Neural cell (in vitro differentiated cells): ENCODE measurements around the gene SHISA9. TPM values are rescaled to one million over a fixed set of nuclear protein-coding genes. Genes with fewer than 3 reads are reported as not detected.

ENCODE experiments used
- H2AFZ ChIP-seq: fragments of 200-600, 300-800 bp; sonication (generic), shearing (Covaris generic); 2 replicates; pipeline ENCODE4 v1.6.0; 2014; ENCODE audit warnings: low read depth, mild to moderate bottlenecking, antibody characterized with exemption, low read length, moderate library complexity
- H3F3A ChIP-seq: fragments of 200-600 bp; shearing (Covaris generic); 2 replicates; pipeline ENCODE4 v1.6.1; 2016; ENCODE audit warnings: mild to moderate bottlenecking, moderate library complexity, mixed read lengths, antibody characterized with exemption, low read length; ENCODE audit not compliant: insufficient read depth, poor library complexity, severe bottlenecking
- H3K27ac ChIP-seq: fragments of 200-600, 300-800 bp; sonication (generic), shearing (Covaris generic); 2 replicates; pipeline ENCODE4 v1.5.1; 2014; ENCODE audit warnings: mild to moderate bottlenecking, low read length, moderate library complexity
- H3K27me3 ChIP-seq: fragments of 300-800, 200-600 bp; sonication (generic), shearing (Covaris generic); 2 replicates; pipeline ENCODE4 v1.6.0; 2014; ENCODE audit warnings: mild to moderate bottlenecking, low read depth, low read length, moderate library complexity; ENCODE audit not compliant: insufficient read depth
- H3K36me3 ChIP-seq: fragments of 300-800, 200-600 bp; sonication (generic), shearing (Covaris generic); 2 replicates; pipeline ENCODE4 v1.5.1; 2014; ENCODE audit warnings: mild to moderate bottlenecking, antibody characterized with exemption, low read length, moderate library complexity; ENCODE audit not compliant: insufficient read depth
- H3K4me2 ChIP-seq: fragments of 300-800, 200-600 bp; sonication (generic), shearing (Covaris generic); 2 replicates; pipeline ENCODE4 v1.6.0; 2014; ENCODE audit warnings: mild to moderate bottlenecking, low read length
- H3K4me3 ChIP-seq: fragments of 300-800, 200-600 bp; sonication (generic), shearing (Covaris generic); 2 replicates; pipeline ENCODE4 v1.5.1; 2014; ENCODE audit warnings: mild to moderate bottlenecking, low read length, moderate library complexity
- H3K79me2 ChIP-seq: fragments of 200-600 bp; shearing (Covaris generic); replicated peaks from 2 replicates; pipeline ENCODE4 v1.6.0; 2014; ENCODE audit warnings: mild to moderate bottlenecking, low read length, moderate library complexity; ENCODE audit not compliant: insufficient read depth
- H3K9ac ChIP-seq: fragments of 300-800, 200-600 bp; sonication (generic), shearing (Covaris generic); 2 replicates; pipeline ENCODE4 v1.6.1; 2016; ENCODE audit warnings: mild to moderate bottlenecking, low read length, mixed read lengths
- H3K9me2 ChIP-seq: fragments of 200-600 bp; shearing (Covaris generic); 2 replicates; pipeline ENCODE4 v1.6.1; 2016; ENCODE audit warnings: mild to moderate bottlenecking, low read length, mixed read lengths; ENCODE audit not compliant: insufficient read depth
- H3K9me3 ChIP-seq: fragments of 200-600, 300-800 bp; sonication (generic), shearing (Covaris generic); 2 replicates; pipeline ENCODE4 v1.6.1; 2016; ENCODE audit warnings: mild to moderate bottlenecking, mixed run types, low read length, moderate library complexity, mixed read lengths
- H4K20me1 ChIP-seq: fragments of 200-600 bp; shearing (Covaris generic); 2 replicates; pipeline ENCODE4 v1.6.1; 2016; ENCODE audit warnings: mild to moderate bottlenecking, mixed run types; ENCODE audit not compliant: insufficient read depth
- CTCF ChIP-seq: fragments of 450-650 bp; IDR thresholded peaks from 2 replicates; pipeline ENCODE4 v1.5.1; 2014; ENCODE audit warnings: antibody characterized with exemption, mild to moderate bottlenecking, moderate library complexity; ENCODE audit not compliant: poor library complexity, severe bottlenecking
- EP300 ChIP-seq: fragments of 450-650 bp; conservative IDR thresholded peaks from 2 replicates; pipeline ENCODE4 v1.6.1; 2014; ENCODE audit warnings: antibody characterized with exemption, mild to moderate bottlenecking, moderate library complexity; ENCODE audit not compliant: poor library complexity, severe bottlenecking
- EZH2 ChIP-seq: fragments of 200-600, 300-800 bp; shearing (Covaris generic), sonication (generic); IDR thresholded peaks from 2 replicates; pipeline ENCODE4 v1.6.1; 2014; ENCODE audit warnings: antibody characterized with exemption, low read length, borderline replicate concordance, mild to moderate bottlenecking; ENCODE audit not compliant: insufficient read depth, poor library complexity, severe bottlenecking
- MXI1 ChIP-seq: fragments of 450-650 bp; conservative IDR thresholded peaks from 2 replicates; pipeline ENCODE4 v1.6.1; 2014; ENCODE audit warnings: antibody characterized with exemption, mild to moderate bottlenecking; ENCODE audit not compliant: poor library complexity, severe bottlenecking
- POLR2AphosphoS5 ChIP-seq: IDR thresholded peaks from 2 replicates; pipeline ENCODE4 v1.6.1; 2012
- RAD21 ChIP-seq: fragments of 450-650 bp; conservative IDR thresholded peaks from 2 replicates; pipeline ENCODE4 v1.6.1; 2014; ENCODE audit warnings: antibody characterized with exemption, mild to moderate bottlenecking, moderate library complexity
- REST ChIP-seq: IDR thresholded peaks from 2 replicates; pipeline ENCODE4 v1.6.1; 2012; ENCODE audit warnings: borderline replicate concordance
- SMC3 ChIP-seq: fragments of 450-650 bp; conservative IDR thresholded peaks from 2 replicates; pipeline ENCODE4 v1.6.1; 2014; ENCODE audit warnings: antibody characterized with exemption, mild to moderate bottlenecking, moderate library complexity; ENCODE audit not compliant: poor library complexity
- TAF1 ChIP-seq: IDR thresholded peaks from 2 replicates; pipeline ENCODE4 v1.6.1; 2012; ENCODE audit warnings: low read depth
- polyA plus RNA-seq: library from polyadenylated mRNA; depleted of rRNA; stranded (reverse); fragments of >200 nt; gene quantifications from 2 replicates; pipeline ENCODE4 v1.2.3, GENCODE V29; 2014

Gene SHISA9
- polyA plus RNA-seq, 1 donor from 2014 or later = 2.0 TPM

- no peak for TF ChIP-seq EP300
- no peak for TF ChIP-seq TAF1
- no peak for TF ChIP-seq MXI1
- Histone ChIP-seq H3K27me3 (no peaks in the 10 kb centered on the region), H3K79me2 (no peaks in the 10 kb centered on the region), H3K4me2 (no peak overlapping the region), H3K36me3 (no peaks in the 10 kb centered on the region), H3K9me3 (no peaks in the 10 kb centered on the region), H3K9me2 (no peaks in the 10 kb centered on the region), H2AFZ (no peak overlapping the region), H3K4me3 (no peak overlapping the region), H3F3A (no peaks in the 10 kb centered on the region), H3K27ac (no peak overlapping the region), H4K20me1 (no peaks in the 10 kb centered on the region), H3K9ac (no peak overlapping the region)
Observed at GRCh38 chr16:12862327-12862726, 39.1 kb upstream of the SHISA9 start.

GRCh38 chr16:12862941-12863340 lies 38.5 kb upstream of the SHISA9 start:
- Histone ChIP-seq H3K27ac (no peak overlapping the region), H3K4me2 (no peak overlapping the region), H3K36me3 (no peaks in the 10 kb centered on the region), H2AFZ (no peak overlapping the region), H3K9ac (no peak overlapping the region), H3K9me2 (no peaks in the 10 kb centered on the region), H4K20me1 (no peaks in the 10 kb centered on the region), H3K9me3 (no peaks in the 10 kb centered on the region), H3K79me2 (no peaks in the 10 kb centered on the region), H3F3A (no peaks in the 10 kb centered on the region), H3K4me3 (no peak overlapping the region), H3K27me3 (no peaks in the 10 kb centered on the region)
- TF ChIP-seq TAF1 = no peak
- no peak for TF ChIP-seq EP300
- no peak for TF ChIP-seq POLR2AphosphoS5
- no peak for TF ChIP-seq CTCF
- no peak for TF ChIP-seq EZH2
- no peak for TF ChIP-seq MXI1
- TF ChIP-seq RAD21 = no peak
- no peak for TF ChIP-seq SMC3
- no peak for TF ChIP-seq REST
